IgD-negative memory B cell (primary cell): Measurements from ENCODE around the gene SOX10. TPM values are rescaled to one million over a fixed set of nuclear protein-coding genes. Genes with fewer than 3 reads are reported as not detected.

Source experiments
- H3K27ac Mint-ChIP-seq, 3 donors: one replicate each; pipeline ENCODE4 v1.8.0; 2020 to 2022; ENCODE audit warnings: mild to moderate bottlenecking in 3 of 3, mixed read lengths in 3 of 3, moderate library complexity in 1 of 3
- H3K27me3 Mint-ChIP-seq: one replicate; pipeline ENCODE4 v1.8.0; 2021; ENCODE audit warnings: mixed read lengths
- H3K36me3 Mint-ChIP-seq: one replicate; pipeline ENCODE4 v1.8.0; 2020; ENCODE audit warnings: mild to moderate bottlenecking, mixed read lengths
- H3K4me1 Mint-ChIP-seq, 3 donors: one replicate each; pipeline ENCODE4 v1.8.0; 2020 to 2022; ENCODE audit warnings: mixed read lengths in 3 of 3, mild to moderate bottlenecking in 1 of 3
- H3K4me3 Mint-ChIP-seq, 4 donors: one replicate each; pipeline ENCODE4 v1.8.0; 2020 to 2022; ENCODE audit warnings: mild to moderate bottlenecking in 4 of 4, mixed read lengths in 4 of 4, moderate library complexity in 3 of 4
- H3K9me3 Mint-ChIP-seq, 3 donors: one replicate each; pipeline ENCODE4 v1.8.0; 2020 to 2021; ENCODE audit warnings: mixed read lengths in 3 of 3, mild to moderate bottlenecking in 1 of 3
- polyA plus RNA-seq: library from polyadenylated mRNA; unstranded; fragments of 300-500 nt; fragmentation: Illumina TruSeq; gene quantifications from one replicate; pipeline ENCODE4 v1.2.3, GENCODE V29; 2021

The SOX10 gene
- polyA plus RNA-seq, 1 donor from 2014 or later: not detected

GRCh38 chr22:37926771-37927636 is 57.4 kb downstream of the SOX10 start:
- no peak overlapping the region for H3K4me3 Mint-ChIP-seq
- peaks cover 0 to 4% (median 3%) of the 10 kb centered on the region in 3 donors for H3K4me1 Mint-ChIP-seq
- no peaks in the 10 kb centered on the region for H3K9me3 Mint-ChIP-seq
- H3K27me3 Mint-ChIP-seq: no peaks in the 10 kb centered on the region
- H3K36me3 Mint-ChIP-seq: peaks cover 2% of the 10 kb centered on the region
- H3K27ac Mint-ChIP-seq: no peak overlapping the region

- Mint-ChIP-seq H3K4me3 (no peak overlapping the region), H3K27ac (no peak overlapping the region), H3K9me3 (no peaks in the 10 kb centered on the region), H3K4me1 (peaks cover 0 to 4% (median 3%) of the 10 kb centered on the region in 3 donors), H3K36me3 (peaks cover 2% of the 10 kb centered on the region), H3K27me3 (no peaks in the 10 kb centered on the region)
These were observed 58.0 kb downstream of the SOX10 start for GRCh38 chr22:37926358-37926757.

GRCh38 chr22:37925767-37926166 is 58.6 kb downstream of the SOX10 start:
- Mint-ChIP-seq H3K4me1 (peaks cover 0 to 4% (median 3%) of the 10 kb centered on the region in 3 donors), H3K4me3 (no peak overlapping the region), H3K27ac (no peak overlapping the region), H3K27me3 (no peaks in the 10 kb centered on the region), H3K9me3 (no peaks in the 10 kb centered on the region), H3K36me3 (peaks cover 2% of the 10 kb centered on the region)

GRCh38 chr22:37925330-37925729 is 59.0 kb downstream of the SOX10 start:
- no peak overlapping the region for H3K27ac Mint-ChIP-seq
- H3K4me1 Mint-ChIP-seq: peaks cover 0 to under 1% (median under 1%) of the 10 kb centered on the region in 3 donors
- H3K27me3 Mint-ChIP-seq: no peaks in the 10 kb centered on the region
- H3K36me3 Mint-ChIP-seq: peaks cover 2% of the 10 kb centered on the region
- H3K4me3 Mint-ChIP-seq: no peak overlapping the region
- H3K9me3 Mint-ChIP-seq: no peaks in the 10 kb centered on the region

GRCh38 chr22:37924386-37925065 is 59.8 kb downstream of the SOX10 start:
- Mint-ChIP-seq H3K36me3 (peaks cover 5% of the 10 kb centered on the region), H3K27ac (no peak overlapping the region), H3K4me3 (no peak overlapping the region), H3K27me3 (no peaks in the 10 kb centered on the region), H3K4me1 (peaks cover 4 to 6% (median 5%) of the 10 kb centered on the region in 3 donors), H3K9me3 (no peaks in the 10 kb centered on the region)

GRCh38 chr22:37923927-37924326 is 60.4 kb downstream of the SOX10 start:
- Mint-ChIP-seq H3K4me1 (peaks cover 4 to 6% (median 5%) of the 10 kb centered on the region in 3 donors), H3K36me3 (peaks cover 5% of the 10 kb centered on the region), H3K9me3 (no peaks in the 10 kb centered on the region), H3K4me3 (peak overlapping the region in 1 of 4 donors; percentile 5), H3K27me3 (no peaks in the 10 kb centered on the region), H3K27ac (no peak overlapping the region)

Other genes starting within 250 kb of the SOX10 start
- 0.51 TPM for gene GCAT, start 176.6 kb downstream of the SOX10 start, polyA plus RNA-seq
- not detected for gene GALR3, start 161.2 kb downstream of the SOX10 start, polyA plus RNA-seq
- gene ANKRD54, start 140.2 kb downstream of the SOX10 start, polyA plus RNA-seq: 11.3 TPM
- 344 TPM for gene EIF3L, start 135.1 kb downstream of the SOX10 start, polyA plus RNA-seq
- 4.7 TPM for gene MICALL1, start 78.3 kb downstream of the SOX10 start, polyA plus RNA-seq
- not detected for gene C22orf23, start 31.0 kb downstream of the SOX10 start, polyA plus RNA-seq
- 133 TPM for gene POLR2F, start 30.9 kb downstream of the SOX10 start, polyA plus RNA-seq
- 6.5 TPM for gene PICK1, start 72.8 kb upstream of the SOX10 start, polyA plus RNA-seq
- not detected for gene SLC16A8, start 99.6 kb upstream of the SOX10 start, polyA plus RNA-seq
- not detected for gene BAIAP2L2, start 126.1 kb upstream of the SOX10 start, polyA plus RNA-seq
- 3.0 TPM for gene PLA2G6, start 197.3 kb upstream of the SOX10 start, polyA plus RNA-seq
- gene MAFF, start 217.4 kb upstream of the SOX10 start, polyA plus RNA-seq: 1.5 TPM